Smooth muscle cell (in vitro differentiated cells): ENCODE measurements around the gene LIMK2. TPM values are rescaled to one million over a fixed set of nuclear protein-coding genes. Genes with fewer than 3 reads are reported as not detected.
A peak's percentile ranks its signal among the peaks of the same experiment; 100 is the strongest.
"Not testable (repeated sequence)": the region's sequence is repeated elsewhere in the genome, so short reads cannot be mapped to it uniquely, and the experiment has no call there.

Experiments used
- DNase-seq: peaks from one replicate; lab custom pipeline; 2025; ENCODE audit not compliant: unreplicated experiment; lab: John Stamatoyannopoulos, UW
- H2AFZ ChIP-seq: fragments of 200-600 bp; sonication (generic); 2 replicates; pipeline ENCODE4 v1.6.0; 2016; ENCODE audit warnings: antibody characterized with exemption, low read depth, mild to moderate bottlenecking
- H3F3A ChIP-seq: fragments of 200-600 bp; sonication (generic); 2 replicates; pipeline ENCODE4 v1.6.0; 2017; ENCODE audit warnings: antibody characterized with exemption, low read depth
- H3K27ac ChIP-seq: fragments of 200-600 bp; sonication (generic); 2 replicates; pipeline ENCODE4 v1.5.1; 2016; ENCODE audit warnings: low read depth, mild to moderate bottlenecking
- H3K27me3 ChIP-seq: fragments of 200-600 bp; sonication (generic); 2 replicates; pipeline ENCODE4 v1.6.1; 2016; ENCODE audit warnings: low read depth, mild to moderate bottlenecking
- H3K36me3 ChIP-seq: fragments of 200-600 bp; sonication (generic); 2 replicates; pipeline ENCODE4 v1.5.1; 2016; ENCODE audit warnings: low read depth
- H3K4me1 ChIP-seq: fragments of 200-600 bp; sonication (generic); 2 replicates; pipeline ENCODE4 v1.5.1; 2016; ENCODE audit warnings: low read depth
- H3K4me2 ChIP-seq: fragments of 200-600 bp; sonication (generic); 2 replicates; pipeline ENCODE4 v1.6.0; 2016; ENCODE audit warnings: mild to moderate bottlenecking
- H3K4me3 ChIP-seq: fragments of 200-600 bp; sonication (generic); 2 replicates; pipeline ENCODE4 v1.5.1; 2016; ENCODE audit warnings: mild to moderate bottlenecking
- H3K79me2 ChIP-seq: fragments of 200-600 bp; sonication (generic); 2 replicates; pipeline ENCODE4 v1.6.0; 2016; ENCODE audit warnings: low read depth, mild to moderate bottlenecking
- H3K9ac ChIP-seq: fragments of 200-600 bp; sonication (generic); 2 replicates; pipeline ENCODE4 v1.6.0; 2016; ENCODE audit warnings: low read depth
- H3K9me3 ChIP-seq: fragments of 200-600 bp; sonication (generic); replicated peaks from 2 replicates; pipeline ENCODE4 v1.5.1; 2016; ENCODE audit warnings: low read depth
- H4K20me1 ChIP-seq: fragments of 200-600 bp; sonication (generic); 2 replicates; pipeline ENCODE4 v1.6.0; 2016; ENCODE audit warnings: low read depth
- CTCF ChIP-seq: fragments of 200-600 bp; sonication (generic); IDR thresholded peaks from 2 replicates; pipeline ENCODE4 v1.5.1; 2017; ENCODE audit warnings: borderline replicate concordance, mild to moderate bottlenecking, antibody characterized with exemption; ENCODE audit not compliant: insufficient read depth, poor library complexity, severe bottlenecking
- WGBS: methylation state at CpG from one replicate; pipeline ENCODE4 v1.1.7; 2016; ENCODE audit warnings: low lambda C conversion rate; 5-methylcytosine and 5-hydroxymethylcytosine counted together
- polyA plus RNA-seq: library from polyadenylated mRNA; unstranded; fragments of >200 nt; fragmentation: Nextera tagmentation; extraction: Ambion mirVana; gene quantifications from 2 replicates; pipeline ENCODE4 v1.2.1, GENCODE V29; 2016
- total RNA-seq: library from RNA; depleted of rRNA; stranded (reverse); fragments of >200 nt; gene quantifications from 2 replicates; pipeline ENCODE4 v1.2.3, GENCODE V29; 2014

LIMK2 gene
- total and polyA plus RNA-seq, 2 experiments from 2014 or later = 85.7 to 126 TPM

GRCh38 chr22:31243339-31244045 lies 31.4 kb downstream of the LIMK2 start:
- H3K4me3 ChIP-seq = no peak overlapping the region
- no peak for DNase-seq
- no peaks in the 10 kb centered on the region for H4K20me1 ChIP-seq
- H3K9ac ChIP-seq = peak overlapping the region; percentile 86
- H3K4me2 ChIP-seq = peak overlapping the region; percentile 77
- H3K27me3 ChIP-seq = no peaks in the 10 kb centered on the region
- H3K27ac ChIP-seq = peak overlapping the region; percentile 99
- no peaks in the 10 kb centered on the region for H3K9me3 ChIP-seq
- H3K36me3 ChIP-seq = no peaks in the 10 kb centered on the region
- peaks cover 33% of the 10 kb centered on the region for H3F3A ChIP-seq
- H2AFZ ChIP-seq = no peak overlapping the region
- peaks cover 26% of the 10 kb centered on the region for H3K4me1 ChIP-seq
- WGBS = 55% methylated on average over 5 of the region's 5 CpGs
- H3K79me2 ChIP-seq = no peaks in the 10 kb centered on the region
- TF ChIP-seq CTCF = no peak

GRCh38 chr22:31244046-31244942 lies 32.2 kb downstream of the LIMK2 start:
- Histone ChIP-seq H3K4me2 (peak overlapping the region; percentile 77), H3K27me3 (no peaks in the 10 kb centered on the region), H2AFZ (no peak overlapping the region), H3F3A (peaks cover 36% of the 10 kb centered on the region), H3K9me3 (no peaks in the 10 kb centered on the region), H3K9ac (peak overlapping the region; percentile 86), H3K4me3 (no peak overlapping the region), H3K4me1 (peaks cover 26% of the 10 kb centered on the region), H3K36me3 (no peaks in the 10 kb centered on the region), H4K20me1 (no peaks in the 10 kb centered on the region), H3K79me2 (peaks cover 8% of the 10 kb centered on the region), H3K27ac (peak overlapping the region; percentile 99)
- no peak for DNase-seq
- 7% methylated on average over 9 of the region's 9 CpGs for WGBS
- TF ChIP-seq CTCF = no peak

- peaks cover 2% of the 10 kb centered on the region for H4K20me1 ChIP-seq
- TF ChIP-seq CTCF = no peak
- H3F3A ChIP-seq = peaks cover 42% of the 10 kb centered on the region
- peak overlapping the region; percentile 99 for H3K27ac ChIP-seq
- WGBS = 76% methylated on average over 7 of the region's 7 CpGs
- H3K4me2 ChIP-seq = peak overlapping the region; percentile 45
- no peak for DNase-seq
- H3K9me3 ChIP-seq = no peaks in the 10 kb centered on the region
- H3K4me3 ChIP-seq = no peak overlapping the region
- H2AFZ ChIP-seq = no peak overlapping the region
- peak overlapping the region; percentile 86 for H3K9ac ChIP-seq
- H3K27me3 ChIP-seq = no peaks in the 10 kb centered on the region
- H3K79me2 ChIP-seq = peaks cover 15% of the 10 kb centered on the region
- peaks cover 33% of the 10 kb centered on the region for H3K4me1 ChIP-seq
- H3K36me3 ChIP-seq = no peaks in the 10 kb centered on the region
Measured at GRCh38 chr22:31244943-31245451, 32.9 kb downstream of the LIMK2 start.

GRCh38 chr22:31245998-31246397 lies 33.9 kb downstream of the LIMK2 start:
- not testable (repeated sequence) for H3K4me2 ChIP-seq, H3K9ac ChIP-seq, H2AFZ ChIP-seq, DNase-seq, H3K36me3 ChIP-seq, H3K9me3 ChIP-seq, H3K27me3 ChIP-seq, H3K4me3 ChIP-seq
- WGBS = 84% methylated on average over 12 of the region's 12 CpGs
- H3K27ac ChIP-seq = peak overlapping the region; percentile 92
- H3F3A ChIP-seq = peaks cover 37% of the 10 kb centered on the region
- peaks cover 25% of the 10 kb centered on the region for H3K79me2 ChIP-seq
- H4K20me1 ChIP-seq = peaks cover 12% of the 10 kb centered on the region
- peaks cover 43% of the 10 kb centered on the region for H3K4me1 ChIP-seq
